Neural progenitor cell (in vitro differentiated cells): ENCODE measurements around the gene INSYN2A. TPM values are rescaled to one million over a fixed set of nuclear protein-coding genes. Genes with fewer than 3 reads are reported as not detected.

Experiments
- DNase-seq: peaks from one replicate; pipeline ENCODE4 v3.0.0-alpha.2; 2016; ENCODE audit warnings: low spot score
- H2AFZ ChIP-seq: fragments of 200-600 bp; sonication (generic); replicated peaks from 2 replicates; pipeline ENCODE4 v1.6.1; 2016; ENCODE audit warnings: antibody characterized with exemption
- H3F3A ChIP-seq: fragments of 200-600 bp; sonication (generic); 2 replicates; pipeline ENCODE4 v1.6.1; 2016; ENCODE audit warnings: antibody characterized with exemption, low read depth
- H3K27ac ChIP-seq: fragments of 200-600 bp; sonication (generic); 2 replicates; pipeline ENCODE4 v1.5.1; 2016; ENCODE audit warnings: mild to moderate bottlenecking
- H3K27me3 ChIP-seq: fragments of 200-600 bp; sonication (generic); 2 replicates; pipeline ENCODE4 v1.6.1; 2016; ENCODE audit warnings: mild to moderate bottlenecking, moderate library complexity
- H3K36me3 ChIP-seq: fragments of 200-600 bp; sonication (generic); 2 replicates; pipeline ENCODE4 v1.5.1; 2016
- H3K4me1 ChIP-seq: fragments of 200-600 bp; sonication (generic); 2 replicates; pipeline ENCODE4 v1.6.1; 2016; ENCODE audit warnings: mixed run types
- H3K4me2 ChIP-seq: fragments of 200-600 bp; sonication (generic); 2 replicates; pipeline ENCODE4 v1.6.1; 2016
- H3K4me3 ChIP-seq: fragments of 200-600 bp; sonication (generic); 2 replicates; pipeline ENCODE4 v1.5.1; 2016
- H3K79me2 ChIP-seq: fragments of 200-600 bp; sonication (generic); 2 replicates; pipeline ENCODE4 v1.6.1; 2016; ENCODE audit warnings: low read depth
- H3K9ac ChIP-seq: fragments of 200-600 bp; sonication (generic); 2 replicates; pipeline ENCODE4 v1.6.1; 2016
- H3K9me3 ChIP-seq: fragments of 200-600 bp; sonication (generic); 2 replicates; pipeline ENCODE4 v1.5.1; 2016; ENCODE audit warnings: low read depth
- H4K20me1 ChIP-seq: fragments of 200-600 bp; sonication (generic); 2 replicates; pipeline ENCODE4 v1.6.1; 2016; ENCODE audit warnings: low read depth
- H3K27ac Mint-ChIP-seq: 3 replicates; pipeline ENCODE4 v1.8.0; 2021; ENCODE audit warnings: mixed read lengths
- H3K27me3 Mint-ChIP-seq: 2 replicates; pipeline ENCODE4 v1.8.0; 2022; ENCODE audit warnings: low read depth, mild to moderate bottlenecking, inconsistent platforms, moderate library complexity, mixed read lengths; ENCODE audit not compliant: insufficient read depth
- H3K36me3 Mint-ChIP-seq: 3 replicates; pipeline ENCODE4 v1.8.0; 2021; ENCODE audit warnings: mixed read lengths
- H3K4me1 Mint-ChIP-seq: 3 replicates; pipeline ENCODE4 v1.8.0; 2021; ENCODE audit warnings: mixed read lengths
- H3K4me3 Mint-ChIP-seq: 3 replicates; pipeline ENCODE4 v1.8.0; 2021; ENCODE audit warnings: mild to moderate bottlenecking, moderate library complexity, mixed read lengths
- H3K9me3 Mint-ChIP-seq: 3 replicates; pipeline ENCODE4 v1.8.0; 2020; ENCODE audit warnings: mixed read lengths
- EZH2 ChIP-seq: fragments of 200-600 bp; sonication (generic); IDR thresholded peaks from 2 replicates; pipeline ENCODE4 v1.6.1; 2017; ENCODE audit warnings: antibody characterized with exemption, mild to moderate bottlenecking, moderate library complexity
- EZH2phosphoT487 ChIP-seq: fragments of 200-600 bp; sonication (generic); IDR thresholded peaks from 2 replicates; pipeline ENCODE4 v1.6.1; 2017; ENCODE audit warnings: antibody characterized with exemption
- total RNA-seq: library from RNA; depleted of rRNA; stranded (reverse); fragments of >200 nt; gene quantifications from 2 replicates; pipeline ENCODE4 v1.2.3, GENCODE V29; 2015; ENCODE audit warnings: low replicate concordance
- TF ChIP-seq, protein P1 (sequence below): fragments of 200-600 bp; sonication (generic); IDR thresholded peaks from 2 replicates; pipeline ENCODE4 v1.5.1; 2017; ENCODE audit warnings: antibody characterized with exemption, mild to moderate bottlenecking

INSYN2A gene
- total RNA-seq, 1 donor from 2014 or later = not detected

DNA sequence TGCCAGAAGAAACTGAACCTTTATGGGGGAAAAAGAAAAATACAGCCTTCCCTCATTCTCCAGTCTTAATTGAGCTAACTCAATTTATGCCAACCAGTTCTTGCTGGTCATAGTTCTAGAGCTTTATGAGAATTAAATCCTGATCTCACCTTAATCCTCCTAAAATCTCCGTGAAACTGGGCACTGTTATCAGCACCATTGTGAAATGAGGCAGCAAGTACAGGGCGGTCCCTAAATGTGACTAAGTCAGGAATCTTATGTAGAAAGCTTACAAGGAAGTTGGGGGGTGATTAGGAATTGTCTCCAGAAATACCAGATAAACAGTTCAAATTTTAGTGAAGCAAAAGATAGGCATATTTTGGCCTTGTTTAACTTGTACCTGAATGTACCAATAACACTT is 10.7 kb upstream of the INSYN2A start:
- DNase-seq = no peak
- Mint-ChIP-seq H3K9me3 (no peaks in the 10 kb centered on the region), H3K4me3 (no peak overlapping the region), H3K36me3 (no peaks in the 10 kb centered on the region), H3K4me1 (no peaks in the 10 kb centered on the region), H3K27ac (no peak overlapping the region), H3K27me3 (no peaks in the 10 kb centered on the region)
- Histone ChIP-seq H3K9ac (no peak overlapping the region), H3K4me2 (no peak overlapping the region), H3K36me3 (no peaks in the 10 kb centered on the region), H3K79me2 (no peaks in the 10 kb centered on the region), H3K4me1 (no peaks in the 10 kb centered on the region), H3K4me3 (no peak overlapping the region), H3K27me3 (no peaks in the 10 kb centered on the region), H3K27ac (no peak overlapping the region), H3F3A (no peaks in the 10 kb centered on the region), H3K9me3 (no peaks in the 10 kb centered on the region), H4K20me1 (no peaks in the 10 kb centered on the region), H2AFZ (no peak overlapping the region)
- TF ChIP-seq EZH2 = no peak
- TF ChIP-seq, protein P1, sequence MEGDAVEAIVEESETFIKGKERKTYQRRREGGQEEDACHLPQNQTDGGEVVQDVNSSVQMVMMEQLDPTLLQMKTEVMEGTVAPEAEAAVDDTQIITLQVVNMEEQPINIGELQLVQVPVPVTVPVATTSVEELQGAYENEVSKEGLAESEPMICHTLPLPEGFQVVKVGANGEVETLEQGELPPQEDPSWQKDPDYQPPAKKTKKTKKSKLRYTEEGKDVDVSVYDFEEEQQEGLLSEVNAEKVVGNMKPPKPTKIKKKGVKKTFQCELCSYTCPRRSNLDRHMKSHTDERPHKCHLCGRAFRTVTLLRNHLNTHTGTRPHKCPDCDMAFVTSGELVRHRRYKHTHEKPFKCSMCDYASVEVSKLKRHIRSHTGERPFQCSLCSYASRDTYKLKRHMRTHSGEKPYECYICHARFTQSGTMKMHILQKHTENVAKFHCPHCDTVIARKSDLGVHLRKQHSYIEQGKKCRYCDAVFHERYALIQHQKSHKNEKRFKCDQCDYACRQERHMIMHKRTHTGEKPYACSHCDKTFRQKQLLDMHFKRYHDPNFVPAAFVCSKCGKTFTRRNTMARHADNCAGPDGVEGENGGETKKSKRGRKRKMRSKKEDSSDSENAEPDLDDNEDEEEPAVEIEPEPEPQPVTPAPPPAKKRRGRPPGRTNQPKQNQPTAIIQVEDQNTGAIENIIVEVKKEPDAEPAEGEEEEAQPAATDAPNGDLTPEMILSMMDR = no peak
- no peak for TF ChIP-seq EZH2phosphoT487

DNA sequence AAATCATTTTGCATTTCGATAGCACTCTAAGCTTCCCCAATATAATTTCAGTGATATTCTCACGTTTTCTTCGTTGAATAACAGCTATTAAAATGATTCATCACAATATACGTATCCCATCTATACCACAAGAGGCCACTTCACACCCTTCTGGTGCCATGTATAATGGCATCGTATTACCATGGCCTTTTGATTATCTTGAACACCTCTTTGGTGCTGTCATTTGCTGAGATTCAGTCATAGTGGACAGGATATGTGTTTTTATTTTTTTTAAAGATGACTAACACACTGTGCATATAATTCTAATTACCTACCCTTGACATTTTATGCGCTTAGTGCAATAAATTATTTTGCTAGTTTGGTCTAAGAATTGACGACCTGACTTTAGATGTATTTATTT is 6.7 kb upstream of the INSYN2A start:
- Mint-ChIP-seq H3K9me3 (no peaks in the 10 kb centered on the region), H3K4me3 (no peak overlapping the region), H3K36me3 (no peaks in the 10 kb centered on the region), H3K4me1 (peaks cover 3% of the 10 kb centered on the region), H3K27me3 (peaks cover 5% of the 10 kb centered on the region), H3K27ac (no peak overlapping the region)
- no peaks in the 10 kb centered on the region for H3K36me3 ChIP-seq
- peaks cover 3% of the 10 kb centered on the region for H3F3A ChIP-seq
- no peak overlapping the region for H3K4me2 ChIP-seq
- peaks cover 2% of the 10 kb centered on the region for H3K27me3 ChIP-seq
- no peak overlapping the region for H3K4me3 ChIP-seq
- peaks cover 7% of the 10 kb centered on the region for H3K4me1 ChIP-seq
- no peaks in the 10 kb centered on the region for H3K79me2 ChIP-seq
- TF ChIP-seq EZH2 (no peak), EZH2phosphoT487 (no peak)
- TF ChIP-seq, protein P1 = no peak
- no peak overlapping the region for H2AFZ ChIP-seq
- H3K27ac ChIP-seq = no peak overlapping the region
- H4K20me1 ChIP-seq = peaks cover 8% of the 10 kb centered on the region
- no peak overlapping the region for H3K9ac ChIP-seq
- no peaks in the 10 kb centered on the region for H3K9me3 ChIP-seq
- DNase-seq = no peak

DNA sequence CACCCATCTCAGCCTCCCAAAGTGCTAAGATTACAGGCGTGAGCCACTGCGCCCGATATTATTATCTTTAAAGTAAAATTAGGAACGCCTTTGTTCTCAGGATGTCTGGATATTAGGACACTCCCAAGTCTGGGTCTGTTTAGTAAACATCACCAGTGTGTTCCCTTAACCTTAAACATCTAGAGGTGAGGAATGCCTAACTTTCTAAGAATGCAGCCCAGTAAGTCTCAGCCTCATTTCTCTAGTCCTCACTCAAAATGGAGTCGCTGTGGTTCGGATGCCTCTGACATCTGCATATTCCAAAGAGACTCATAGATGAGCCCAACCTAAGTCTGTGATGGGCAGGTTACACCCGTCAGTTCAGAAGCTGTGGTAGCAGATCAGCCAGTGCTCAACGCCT is 4.3 kb upstream of the INSYN2A start:
- Histone ChIP-seq H3K4me3 (no peak overlapping the region), H3K4me2 (no peak overlapping the region), H3K27ac (no peak overlapping the region), H3K27me3 (peaks cover 25% of the 10 kb centered on the region), H3K9me3 (no peaks in the 10 kb centered on the region), H3K79me2 (no peaks in the 10 kb centered on the region), H3K9ac (no peak overlapping the region), H3K4me1 (peaks cover 13% of the 10 kb centered on the region), H3K36me3 (no peaks in the 10 kb centered on the region), H2AFZ (no peak overlapping the region), H3F3A (peaks cover 3% of the 10 kb centered on the region), H4K20me1 (peaks cover 25% of the 10 kb centered on the region)
- Mint-ChIP-seq H3K4me3 (no peak overlapping the region), H3K4me1 (peaks cover 16% of the 10 kb centered on the region), H3K27ac (no peak overlapping the region), H3K36me3 (no peaks in the 10 kb centered on the region), H3K27me3 (peaks cover 7% of the 10 kb centered on the region), H3K9me3 (no peaks in the 10 kb centered on the region)
- no peak for TF ChIP-seq EZH2phosphoT487
- no peak for TF ChIP-seq EZH2
- TF ChIP-seq, protein P1 = no peak
- no peak for DNase-seq
